ENCODE data around the gene UPF3B. TPM values are rescaled to one million over a fixed set of nuclear protein-coding genes. Genes with fewer than 3 reads are reported as not detected.

Gene UPF3B
- total and polyA plus RNA-seq, 10 of the 15 experiments (the other 5 are each of a cell fraction or from before 2014, with no cell fraction given) = 5.7 to 35.3 (median 22.1) TPM

DNA sequence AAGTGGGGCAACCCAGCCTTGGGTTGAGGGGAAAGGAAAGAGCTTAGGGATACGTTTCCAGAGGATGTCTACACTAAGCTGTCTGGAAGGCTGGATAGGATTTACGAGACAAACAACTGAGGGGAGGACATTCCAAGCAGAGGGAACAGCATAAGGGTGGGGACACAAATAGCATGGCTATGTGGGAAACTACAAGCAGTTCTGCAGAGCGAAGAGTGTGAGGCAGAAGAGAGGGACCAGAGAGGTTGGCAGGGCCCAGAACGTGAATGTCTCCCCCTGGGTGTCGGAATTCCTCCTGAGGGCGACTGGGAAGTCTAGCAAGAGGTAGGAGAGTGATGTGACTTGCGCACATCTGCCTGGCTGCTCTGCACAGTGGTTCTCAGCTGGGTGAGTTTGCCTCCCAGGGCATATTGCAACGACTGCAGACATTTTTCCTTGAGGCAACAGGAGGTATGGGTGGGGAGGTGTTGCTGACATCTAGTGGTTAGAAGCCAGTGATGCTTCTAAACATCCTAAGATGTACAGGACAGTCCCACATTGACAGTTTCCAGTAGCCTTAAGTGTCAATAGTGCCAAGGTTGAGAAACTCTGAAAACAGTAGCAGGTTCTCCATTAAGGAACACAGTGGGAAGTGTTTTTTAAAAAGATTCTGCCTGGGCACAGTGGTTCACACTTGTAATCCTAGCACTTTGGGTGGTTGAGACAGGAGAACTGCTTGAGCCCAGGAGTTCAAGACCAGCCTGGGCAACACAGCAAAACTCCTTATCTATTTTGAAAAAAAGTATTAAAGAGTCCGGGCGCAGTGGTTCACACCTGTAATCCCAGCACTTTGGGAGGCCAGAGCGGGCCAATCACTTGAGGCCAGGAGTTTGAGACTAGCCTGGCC, 28.0 kb upstream of the UPF3B start:
- Histone ChIP-seq H4K20me1 (ENCODE audit: control insufficient read depth, insufficient read depth) (no peaks in the 10 kb centered on the region), H3K9me3 (replicated peaks; ENCODE audit: control insufficient read depth, insufficient read depth, low read length) (no peaks in the 10 kb centered on the region), H2AFZ (ENCODE audit: control insufficient read depth, low read depth, low read length) (no peak overlapping the region), H3K27me3 (replicated peaks in 1 of 2; ENCODE audit: control insufficient read depth in 2 of 2, insufficient read depth in 2 of 2, low read length in 1 of 2) (no peaks in the 10 kb centered on the region), H3K4me3 (no peak overlapping the region), H3K4me2 (ENCODE audit: control insufficient read depth, insufficient read depth) (no peak overlapping the region), H3K4me1 (ENCODE audit: control insufficient read depth, insufficient read depth, low read length) (peaks cover 10% of the 10 kb centered on the region), H3K36me3 (ENCODE audit: control insufficient read depth in 2 of 2, insufficient read depth in 2 of 2, low read length in 1 of 2) (peaks cover 0 to 4% of the 10 kb centered on the region in 2 experiments; a peak in 1 of 4 replicates), H3K27ac (ENCODE audit: control insufficient read depth, insufficient read depth) (no peak overlapping the region), H3K79me2 (ENCODE audit: control insufficient read depth, insufficient read depth, low read length) (no peaks in the 10 kb centered on the region), H3K9ac (ENCODE audit: control insufficient read depth, insufficient read depth, low read length) (no peak overlapping the region)
- intact Hi-C loops (cut with micrococcal nuclease; ENCODE audit: unreplicated experiment) = loop anchor here (1.0 to 10.0 kb wide), 3 partner anchors 90 to 396 kb away; partner anchors contain the start of gene RPL39
- ChIA-PET RAD21 (ENCODE audit: unreplicated experiment) (interaction anchor here (0.7 to 1.1 kb wide), 2 partner anchors 12 to 28 kb away, joined by 3 read pairs; partner anchors contain the start of gene UPF3B), POLR2A (no interaction called here), SMC1A (ENCODE audit: uncharacterized antibody, unreplicated experiment) (no interaction called here), CTCF (interaction anchor here (0.6 to 2.8 kb wide), 6 partner anchors 11 to 365 kb away, joined by 3 to 8 read pairs (median 4); partner anchors contain the start of gene UPF3B)
- 43% methylated on average over 11 of the region's 11 CpGs for WGBS (ENCODE audit: insufficient coverage, insufficient replicate concordance, low lambda C conversion rate, missing lambda C conversion rate)
- DNase-seq (ENCODE audit: low read depth, low spot score) (peak; percentile 35), ATAC-seq (peak; percentile 98), FAIRE-seq (peak; percentile 96)
- in situ Hi-C loops (cut with MboI) = no loop called here
- BruUV-seq (replicated peaks) = no TSS peak
- TF ChIP-seq ZNF384 (IDR thresholded peaks at IDR 0.05; ENCODE audit: borderline replicate concordance, low read depth, low read length) (no peak), BHLHE40 (IDR thresholded peaks at IDR 0.05; ENCODE audit: borderline replicate concordance in 1 of 2, low read depth in 2 of 2, low read length in 1 of 2) (no peak), DPF2 (IDR thresholded peaks at IDR 0.05) (no peak), IKZF1 (conservative IDR thresholded peaks at IDR 0.05) (no peak), BRCA1 (IDR thresholded peaks at IDR 0.05; ENCODE audit: low read depth, low read length) (no peak), CHD1 (IDR thresholded peaks at IDR 0.05; ENCODE audit: low read depth, low read length) (no peak), NFIC (IDR thresholded peaks at IDR 0.05; ENCODE audit: low read depth, low read length) (no peak), GABPA (IDR thresholded peaks at IDR 0.05; ENCODE audit: low read depth) (no peak), LARP7 (IDR thresholded peaks at IDR 0.05) (0 out of 2 replicates have a peak, but pooled peaks have one; percentile 46), WRNIP1 (IDR thresholded peaks at IDR 0.05; ENCODE audit: borderline replicate concordance, low read depth, low read length) (no peak), RUNX3 (IDR thresholded peaks at IDR 0.05; ENCODE audit: low read length) (peak; percentile 34; the same call in 1 of the 2 replicates), NR2C1 (IDR thresholded peaks at IDR 0.05) (no peak), MYC (IDR thresholded peaks at IDR 0.05; ENCODE audit: insufficient read depth, insufficient read length, insufficient replicate concordance, low read length, severe bottlenecking) (no peak), EP300 (IDR thresholded peaks at IDR 0.05; ENCODE audit: borderline replicate concordance in 1 of 2, control insufficient read depth in 1 of 2, low read depth in 2 of 2, low read length in 2 of 2) (no peak)
- TF ChIP-seq, protein P1, sequence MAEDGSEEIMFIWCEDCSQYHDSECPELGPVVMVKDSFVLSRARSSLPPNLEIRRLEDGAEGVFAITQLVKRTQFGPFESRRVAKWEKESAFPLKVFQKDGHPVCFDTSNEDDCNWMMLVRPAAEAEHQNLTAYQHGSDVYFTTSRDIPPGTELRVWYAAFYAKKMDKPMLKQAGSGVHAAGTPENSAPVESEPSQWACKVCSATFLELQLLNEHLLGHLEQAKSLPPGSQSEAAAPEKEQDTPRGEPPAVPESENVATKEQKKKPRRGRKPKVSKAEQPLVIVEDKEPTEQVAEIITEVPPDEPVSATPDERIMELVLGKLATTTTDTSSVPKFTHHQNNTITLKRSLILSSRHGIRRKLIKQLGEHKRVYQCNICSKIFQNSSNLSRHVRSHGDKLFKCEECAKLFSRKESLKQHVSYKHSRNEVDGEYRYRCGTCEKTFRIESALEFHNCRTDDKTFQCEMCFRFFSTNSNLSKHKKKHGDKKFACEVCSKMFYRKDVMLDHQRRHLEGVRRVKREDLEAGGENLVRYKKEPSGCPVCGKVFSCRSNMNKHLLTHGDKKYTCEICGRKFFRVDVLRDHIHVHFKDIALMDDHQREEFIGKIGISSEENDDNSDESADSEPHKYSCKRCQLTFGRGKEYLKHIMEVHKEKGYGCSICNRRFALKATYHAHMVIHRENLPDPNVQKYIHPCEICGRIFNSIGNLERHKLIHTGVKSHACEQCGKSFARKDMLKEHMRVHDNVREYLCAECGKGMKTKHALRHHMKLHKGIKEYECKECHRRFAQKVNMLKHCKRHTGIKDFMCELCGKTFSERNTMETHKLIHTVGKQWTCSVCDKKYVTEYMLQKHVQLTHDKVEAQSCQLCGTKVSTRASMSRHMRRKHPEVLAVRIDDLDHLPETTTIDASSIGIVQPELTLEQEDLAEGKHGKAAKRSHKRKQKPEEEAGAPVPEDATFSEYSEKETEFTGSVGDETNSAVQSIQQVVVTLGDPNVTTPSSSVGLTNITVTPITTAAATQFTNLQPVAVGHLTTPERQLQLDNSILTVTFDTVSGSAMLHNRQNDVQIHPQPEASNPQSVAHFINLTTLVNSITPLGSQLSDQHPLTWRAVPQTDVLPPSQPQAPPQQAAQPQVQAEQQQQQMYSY (CRISPR knock-in tag; IDR thresholded peaks at IDR 0.05) = no peak
- TF ChIP-seq, protein P2, sequence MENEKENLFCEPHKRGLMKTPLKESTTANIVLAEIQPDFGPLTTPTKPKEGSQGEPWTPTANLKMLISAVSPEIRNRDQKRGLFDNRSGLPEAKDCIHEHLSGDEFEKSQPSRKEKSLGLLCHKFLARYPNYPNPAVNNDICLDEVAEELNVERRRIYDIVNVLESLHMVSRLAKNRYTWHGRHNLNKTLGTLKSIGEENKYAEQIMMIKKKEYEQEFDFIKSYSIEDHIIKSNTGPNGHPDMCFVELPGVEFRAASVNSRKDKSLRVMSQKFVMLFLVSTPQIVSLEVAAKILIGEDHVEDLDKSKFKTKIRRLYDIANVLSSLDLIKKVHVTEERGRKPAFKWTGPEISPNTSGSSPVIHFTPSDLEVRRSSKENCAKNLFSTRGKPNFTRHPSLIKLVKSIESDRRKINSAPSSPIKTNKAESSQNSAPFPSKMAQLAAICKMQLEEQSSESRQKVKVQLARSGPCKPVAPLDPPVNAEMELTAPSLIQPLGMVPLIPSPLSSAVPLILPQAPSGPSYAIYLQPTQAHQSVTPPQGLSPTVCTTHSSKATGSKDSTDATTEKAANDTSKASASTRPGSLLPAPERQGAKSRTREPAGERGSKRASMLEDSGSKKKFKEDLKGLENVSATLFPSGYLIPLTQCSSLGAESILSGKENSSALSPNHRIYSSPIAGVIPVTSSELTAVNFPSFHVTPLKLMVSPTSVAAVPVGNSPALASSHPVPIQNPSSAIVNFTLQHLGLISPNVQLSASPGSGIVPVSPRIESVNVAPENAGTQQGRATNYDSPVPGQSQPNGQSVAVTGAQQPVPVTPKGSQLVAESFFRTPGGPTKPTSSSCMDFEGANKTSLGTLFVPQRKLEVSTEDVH (IDR thresholded peaks at IDR 0.05; ENCODE audit: low read depth, partially characterized antibody) = no peak
